Measurements from ENCODE around the gene ATP6V1E1. TPM values are rescaled to one million over a fixed set of nuclear protein-coding genes. Genes with fewer than 3 reads are reported as not detected.

The ATP6V1E1 gene
- total RNA-seq, 5 donors from 2014 or later (not counting 1 experiment from before 2014, with no cell fraction given) = 58.1 to 73.7 (median 70.8) TPM

- Mint-ChIP-seq H3K27ac (no peak overlapping the region), H3K36me3 (no peaks in the 10 kb centered on the region), H3K9me3 (no peaks in the 10 kb centered on the region), H3K4me1 (no peaks in the 10 kb centered on the region), H3K27me3 (no peaks in the 10 kb centered on the region), H3K4me3 (no peak overlapping the region)
- H3K4me3 ChIP-seq (ENCODE audit: control insufficient read depth in 1 of 2, extremely low read depth in 1 of 2, low read length in 1 of 2) = no peak overlapping the region
- no peak overlapping the region for H3K27ac ChIP-seq (ENCODE audit: low read length)
- no peaks in the 10 kb centered on the region for H3K36me3 ChIP-seq (ENCODE audit: control insufficient read depth in 2 of 2, extremely low read depth in 1 of 2, insufficient read depth in 1 of 2, low read length in 1 of 2)
- WGBS (ENCODE audit: insufficient coverage) = 90% methylated on average over 7 of the region's 10 CpGs
- ChIA-PET POLR2A (no interaction called here), CTCF (no interaction called here)
- ATAC-seq (replicated peaks in 1 of 4) = no peak
- H3K9me3 ChIP-seq = no peaks in the 10 kb centered on the region
- no peaks in the 10 kb centered on the region for H3K4me1 ChIP-seq (ENCODE audit: control insufficient read depth in 1 of 2, extremely low read depth in 1 of 2, insufficient read depth in 2 of 2, low read length in 2 of 2)
- no peak for DNase-seq
- peaks cover 0 to 14% of the 10 kb centered on the region in 2 experiments for H3K27me3 ChIP-seq (replicated peaks in 1 of 2; ENCODE audit: control insufficient read depth in 2 of 2, extremely low read depth in 1 of 2, insufficient read depth in 2 of 2, low read length in 1 of 2)
Observed at GRCh38 chr22:17583151-17583550, 45.4 kb downstream of the ATP6V1E1 start.

GRCh38 chr22:17581631-17582030 is 46.9 kb downstream of the ATP6V1E1 start:
- DNase-seq (no peak), ATAC-seq (replicated peaks in 1 of 4) (no peak)
- no peaks in the 10 kb centered on the region for H3K27me3 Mint-ChIP-seq
- Histone ChIP-seq H3K4me1 (ENCODE audit: control insufficient read depth in 1 of 2, extremely low read depth in 1 of 2, insufficient read depth in 2 of 2, low read length in 2 of 2) (no peaks in the 10 kb centered on the region), H3K36me3 (ENCODE audit: control insufficient read depth in 2 of 2, extremely low read depth in 1 of 2, insufficient read depth in 1 of 2, low read length in 1 of 2) (no peaks in the 10 kb centered on the region), H3K4me3 (ENCODE audit: control insufficient read depth in 1 of 2, extremely low read depth in 1 of 2, low read length in 1 of 2) (no peak overlapping the region), H3K27me3 (replicated peaks in 1 of 2; ENCODE audit: control insufficient read depth in 2 of 2, extremely low read depth in 1 of 2, insufficient read depth in 2 of 2, low read length in 1 of 2) (peaks cover 0 to 14% of the 10 kb centered on the region in 2 experiments), H3K27ac (ENCODE audit: low read length) (no peak overlapping the region), H3K9me3 (no peaks in the 10 kb centered on the region)
- ChIA-PET CTCF (no interaction called here), POLR2A (no interaction called here)
- no peak overlapping the region for H3K27ac Mint-ChIP-seq
- no peaks in the 10 kb centered on the region for H3K4me1 Mint-ChIP-seq
- H3K9me3 Mint-ChIP-seq = no peaks in the 10 kb centered on the region
- 84% methylated on average over 10 of the region's 17 CpGs for WGBS (ENCODE audit: insufficient coverage)
- H3K36me3 Mint-ChIP-seq = no peaks in the 10 kb centered on the region
- no peak overlapping the region for H3K4me3 Mint-ChIP-seq

GRCh38 chr22:17581056-17581455 is 47.5 kb downstream of the ATP6V1E1 start:
- no peak for ATAC-seq (replicated peaks in 1 of 4)
- no peaks in the 10 kb centered on the region for H3K4me1 Mint-ChIP-seq
- Histone ChIP-seq H3K27me3 (replicated peaks in 1 of 2; ENCODE audit: control insufficient read depth in 2 of 2, extremely low read depth in 1 of 2, insufficient read depth in 2 of 2, low read length in 1 of 2) (peaks cover 0 to 16% of the 10 kb centered on the region in 2 experiments), H3K4me1 (ENCODE audit: control insufficient read depth in 1 of 2, extremely low read depth in 1 of 2, insufficient read depth in 2 of 2, low read length in 2 of 2) (no peaks in the 10 kb centered on the region), H3K27ac (ENCODE audit: low read length) (no peak overlapping the region), H3K9me3 (no peaks in the 10 kb centered on the region), H3K36me3 (ENCODE audit: control insufficient read depth in 2 of 2, extremely low read depth in 1 of 2, insufficient read depth in 1 of 2, low read length in 1 of 2) (no peaks in the 10 kb centered on the region), H3K4me3 (ENCODE audit: control insufficient read depth in 1 of 2, extremely low read depth in 1 of 2, low read length in 1 of 2) (no peak overlapping the region)
- no peak overlapping the region for H3K4me3 Mint-ChIP-seq
- 77% methylated on average over 21 of the region's 21 CpGs for WGBS (ENCODE audit: insufficient coverage)
- no peak for DNase-seq
- ChIA-PET CTCF (no interaction called here), POLR2A (no interaction called here)
- H3K9me3 Mint-ChIP-seq = no peaks in the 10 kb centered on the region
- H3K36me3 Mint-ChIP-seq = no peaks in the 10 kb centered on the region
- no peaks in the 10 kb centered on the region for H3K27me3 Mint-ChIP-seq
- no peak overlapping the region for H3K27ac Mint-ChIP-seq

GRCh38 chr22:17580441-17581031 is 48.0 kb downstream of the ATP6V1E1 start:
- DNase-seq (no peak), ATAC-seq (replicated peaks in 1 of 4) (no peak)
- H3K27me3 ChIP-seq (replicated peaks in 1 of 2; ENCODE audit: control insufficient read depth in 2 of 2, extremely low read depth in 1 of 2, insufficient read depth in 2 of 2, low read length in 1 of 2) = peaks cover 0 to 16% of the 10 kb centered on the region in 2 experiments
- no peaks in the 10 kb centered on the region for H3K4me1 ChIP-seq (ENCODE audit: control insufficient read depth in 1 of 2, extremely low read depth in 1 of 2, insufficient read depth in 2 of 2, low read length in 2 of 2)
- CTCF ChIA-PET = no interaction called here
- Mint-ChIP-seq H3K36me3 (no peaks in the 10 kb centered on the region), H3K4me3 (no peak overlapping the region), H3K27me3 (no peaks in the 10 kb centered on the region), H3K9me3 (no peaks in the 10 kb centered on the region), H3K27ac (no peak overlapping the region), H3K4me1 (no peaks in the 10 kb centered on the region)
- H3K36me3 ChIP-seq (ENCODE audit: control insufficient read depth in 2 of 2, extremely low read depth in 1 of 2, insufficient read depth in 1 of 2, low read length in 1 of 2) = no peaks in the 10 kb centered on the region
- H3K9me3 ChIP-seq = no peaks in the 10 kb centered on the region
- H3K4me3 ChIP-seq (ENCODE audit: control insufficient read depth in 1 of 2, extremely low read depth in 1 of 2, low read length in 1 of 2) = no peak overlapping the region
- no peak overlapping the region for H3K27ac ChIP-seq (ENCODE audit: low read length)
- POLR2A ChIA-PET = no interaction called here
- 83% methylated on average over 12 of the region's 15 CpGs for WGBS (ENCODE audit: insufficient coverage)

GRCh38 chr22:17579535-17579981 is 49.0 kb downstream of the ATP6V1E1 start:
- H3K36me3 ChIP-seq (ENCODE audit: control insufficient read depth in 2 of 2, extremely low read depth in 1 of 2, insufficient read depth in 1 of 2, low read length in 1 of 2) = no peaks in the 10 kb centered on the region
- Mint-ChIP-seq H3K27me3 (peaks cover 0 to 2% of the 10 kb centered on the region in 2 donors), H3K27ac (no peak overlapping the region), H3K4me3 (no peak overlapping the region), H3K9me3 (no peaks in the 10 kb centered on the region), H3K36me3 (no peaks in the 10 kb centered on the region), H3K4me1 (no peaks in the 10 kb centered on the region)
- H3K27me3 ChIP-seq (replicated peaks in 1 of 2; ENCODE audit: control insufficient read depth in 2 of 2, extremely low read depth in 1 of 2, insufficient read depth in 2 of 2, low read length in 1 of 2) = peaks cover 0 to 16% of the 10 kb centered on the region in 2 experiments
- DNase-seq (no peak), ATAC-seq (replicated peaks in 1 of 4) (no peak)
- CTCF ChIA-PET = no interaction called here
- H3K27ac ChIP-seq (ENCODE audit: low read length) = no peak overlapping the region
- POLR2A ChIA-PET = no interaction called here
- WGBS (ENCODE audit: insufficient coverage) = 100% methylated on average over 6 of the region's 14 CpGs
- H3K9me3 ChIP-seq = no peaks in the 10 kb centered on the region
- H3K4me1 ChIP-seq (ENCODE audit: control insufficient read depth in 1 of 2, extremely low read depth in 1 of 2, insufficient read depth in 2 of 2, low read length in 2 of 2) = no peaks in the 10 kb centered on the region
- no peak overlapping the region for H3K4me3 ChIP-seq (ENCODE audit: control insufficient read depth in 1 of 2, extremely low read depth in 1 of 2, low read length in 1 of 2)

- 89% methylated on average over 6 of the region's 11 CpGs for WGBS (ENCODE audit: insufficient coverage)
- no peaks in the 10 kb centered on the region for H3K9me3 ChIP-seq
- Mint-ChIP-seq H3K9me3 (no peaks in the 10 kb centered on the region), H3K4me1 (no peaks in the 10 kb centered on the region), H3K27ac (no peak overlapping the region), H3K36me3 (no peaks in the 10 kb centered on the region), H3K4me3 (no peak overlapping the region), H3K27me3 (peaks cover 0 to 5% of the 10 kb centered on the region in 2 donors)
- H3K36me3 ChIP-seq (ENCODE audit: control insufficient read depth in 2 of 2, extremely low read depth in 1 of 2, insufficient read depth in 1 of 2, low read length in 1 of 2) = no peaks in the 10 kb centered on the region
- no peaks in the 10 kb centered on the region for H3K4me1 ChIP-seq (ENCODE audit: control insufficient read depth in 1 of 2, extremely low read depth in 1 of 2, insufficient read depth in 2 of 2, low read length in 2 of 2)
- ChIA-PET POLR2A (no interaction called here), CTCF (no interaction called here)
- no peak overlapping the region for H3K4me3 ChIP-seq (ENCODE audit: control insufficient read depth in 1 of 2, extremely low read depth in 1 of 2, low read length in 1 of 2)
- H3K27ac ChIP-seq (ENCODE audit: low read length) = no peak overlapping the region
- ATAC-seq (replicated peaks in 1 of 4) (no peak), DNase-seq (no peak)
- peaks cover 0 to 21% of the 10 kb centered on the region in 2 experiments for H3K27me3 ChIP-seq (replicated peaks in 1 of 2; ENCODE audit: control insufficient read depth in 2 of 2, extremely low read depth in 1 of 2, insufficient read depth in 2 of 2, low read length in 1 of 2)
Observed at GRCh38 chr22:17578136-17578754, 50.3 kb downstream of the ATP6V1E1 start.
